Ishikawa (cell line): ENCODE measurements around the gene ZNF48.

Experiments used
- CEBPB ChIP-seq: IDR thresholded peaks from 2 replicates; pipeline ENCODE4 v1.6.1; 2012
- CREB1 ChIP-seq: IDR thresholded peaks from 2 replicates; pipeline ENCODE4 v1.6.1; 2012; ENCODE audit warnings: low read depth
- EGR1 ChIP-seq: IDR thresholded peaks from 2 replicates; pipeline ENCODE4 v1.6.1; 2012
- EP300 ChIP-seq: IDR thresholded peaks from 2 replicates; pipeline ENCODE4 v1.6.1; 2012; ENCODE audit warnings: borderline replicate concordance
- FOXM1 ChIP-seq: IDR thresholded peaks from 2 replicates; pipeline ENCODE4 v1.6.1; 2012; ENCODE audit warnings: low read depth, borderline replicate concordance
- MAX ChIP-seq: IDR thresholded peaks from 2 replicates; pipeline ENCODE4 v1.6.1; 2012
- NFIC ChIP-seq: IDR thresholded peaks from 2 replicates; pipeline ENCODE4 v1.6.1; 2012
- RAD21 ChIP-seq: IDR thresholded peaks from 2 replicates; pipeline ENCODE4 v1.6.1; 2012; ENCODE audit warnings: low read depth
- REST ChIP-seq: IDR thresholded peaks from 2 replicates; pipeline ENCODE4 v1.6.1; 2012; ENCODE audit warnings: low read depth, mild to moderate bottlenecking
- TAF1 ChIP-seq: IDR thresholded peaks from 2 replicates; pipeline ENCODE4 v1.6.1; 2012; ENCODE audit warnings: low read depth, mild to moderate bottlenecking
- TCF12 ChIP-seq: IDR thresholded peaks from 2 replicates; pipeline ENCODE4 v1.6.1; 2012; ENCODE audit warnings: low read depth
- TEAD4 ChIP-seq: IDR thresholded peaks from 2 replicates; pipeline ENCODE4 v1.6.1; 2012
- USF1 ChIP-seq: IDR thresholded peaks from 2 replicates; pipeline ENCODE4 v1.6.1; 2012
- YY1 ChIP-seq: IDR thresholded peaks from 2 replicates; pipeline ENCODE4 v1.6.1; 2012; ENCODE audit warnings: low read depth
- ZBTB7A ChIP-seq: IDR thresholded peaks from 2 replicates; pipeline ENCODE4 v1.6.1; 2012; ENCODE audit warnings: low read depth

ZNF48 gene

DNA sequence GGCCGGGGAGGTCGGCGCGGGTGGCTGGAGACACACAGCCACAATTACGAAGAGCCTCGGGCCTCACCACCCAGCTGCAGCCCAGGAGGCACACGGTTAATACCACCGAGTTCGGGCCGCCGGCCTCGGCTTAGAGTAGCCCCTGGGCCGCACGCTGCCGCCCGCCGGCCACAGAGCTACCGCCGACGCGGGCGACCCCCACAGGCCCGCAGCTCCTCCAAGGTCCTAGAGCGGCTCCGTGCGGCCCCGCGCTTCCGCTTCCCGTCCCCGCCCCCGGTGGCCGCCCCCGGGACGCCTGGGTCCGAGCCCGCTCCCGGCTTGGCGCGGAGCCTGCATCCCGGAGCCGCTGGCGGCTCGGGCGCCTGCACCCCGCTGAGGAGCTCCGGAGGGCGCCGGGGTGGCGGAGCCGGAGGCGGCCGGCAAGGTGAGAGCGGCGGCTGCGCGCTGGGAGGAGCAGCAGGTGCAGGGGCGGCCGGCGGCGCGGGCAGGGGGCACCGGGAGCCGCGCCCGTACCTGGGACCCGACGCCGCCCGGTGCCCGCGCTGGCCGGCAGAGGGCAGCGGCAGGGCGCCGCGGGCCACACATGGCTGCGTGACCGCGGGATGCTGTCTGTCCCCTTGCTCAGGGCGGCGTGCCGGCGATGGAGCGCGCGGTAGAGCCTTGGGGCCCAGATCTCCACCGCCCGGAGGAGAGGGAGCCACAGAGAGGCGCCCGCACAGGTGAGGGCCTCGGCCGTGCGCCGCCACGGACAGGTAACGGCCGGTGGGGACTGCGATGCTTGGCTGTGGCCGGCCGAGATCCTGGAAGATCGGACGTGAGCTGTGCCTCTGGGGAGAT is at the start of gene ZNF48:
Gene ZNF48, plus strand, starts transcription at position 266 of the 837 bp plus-strand sequence. Its CDS starts 375 bp downstream, at position 641.
- TF ChIP-seq EP300 (peak; percentile 30), YY1 (peak; percentile 58; the same call in 1 of the 2 replicates), EGR1 (peak; percentile 67), CREB1 (no peak), TCF12 (peak; percentile 60; the same call in 1 of the 2 replicates), MAX (peak; percentile 60), RAD21 (peak; percentile 22; the same call in 1 of the 2 replicates), TAF1 (peak; percentile 63; the same call in 1 of the 2 replicates), ZBTB7A (peak; percentile 83), CEBPB (no peak), FOXM1 (no peak), NFIC (peak; percentile 44; the same call in 1 of the 2 replicates)

DNA sequence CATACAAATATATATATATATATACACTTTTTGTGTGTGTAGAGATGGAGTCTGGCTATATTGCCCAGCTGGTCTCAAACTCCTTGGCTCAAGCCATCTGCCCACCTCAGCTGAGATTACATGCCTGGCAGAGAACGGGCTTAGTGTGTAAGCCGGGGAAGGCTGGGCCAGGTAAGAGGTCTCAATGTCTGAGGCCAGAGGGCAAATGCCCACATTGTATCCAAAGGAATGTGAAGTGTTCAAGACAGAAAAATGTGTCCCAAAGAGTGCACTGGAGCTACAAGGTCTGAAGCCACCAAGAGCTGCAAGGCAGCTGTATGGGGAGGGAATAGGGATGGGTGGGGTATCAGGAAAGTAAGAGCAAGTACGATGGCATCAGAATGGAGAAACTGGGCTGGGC is 48.9 kb upstream of the ZNF48 start:
- no peak for TF ChIP-seq TCF12
- no peak for TF ChIP-seq TEAD4
- no peak for TF ChIP-seq CREB1
- no peak for TF ChIP-seq REST
- TF ChIP-seq TAF1, result no peak
- no peak for TF ChIP-seq RAD21
- TF ChIP-seq EP300, result no peak
- TF ChIP-seq EGR1, result no peak
- no peak for TF ChIP-seq CEBPB
- no peak for TF ChIP-seq FOXM1

- no peak for TF ChIP-seq ZBTB7A
- no peak for TF ChIP-seq FOXM1
- no peak for TF ChIP-seq REST
- TF ChIP-seq EP300, result no peak
- TF ChIP-seq EGR1, result no peak
- TF ChIP-seq USF1, result no peak
- TF ChIP-seq MAX, result no peak
- no peak for TF ChIP-seq YY1
- TF ChIP-seq TCF12, result no peak
- no peak for TF ChIP-seq CREB1
- TF ChIP-seq CEBPB, result no peak
- TF ChIP-seq TEAD4, result no peak
- TF ChIP-seq RAD21, result no peak
- no peak for TF ChIP-seq NFIC
- TF ChIP-seq TAF1, result no peak
Observed at GRCh38 chr16:30348113-30348512, 47.1 kb upstream of the ZNF48 start.

GRCh38 chr16:30348929-30349328 is 46.3 kb upstream of the ZNF48 start:
- TF ChIP-seq FOXM1, result no peak
- no peak for TF ChIP-seq TAF1
- TF ChIP-seq EGR1, result no peak
- TF ChIP-seq CREB1, result no peak
- TF ChIP-seq USF1, result no peak
- no peak for TF ChIP-seq NFIC

DNA sequence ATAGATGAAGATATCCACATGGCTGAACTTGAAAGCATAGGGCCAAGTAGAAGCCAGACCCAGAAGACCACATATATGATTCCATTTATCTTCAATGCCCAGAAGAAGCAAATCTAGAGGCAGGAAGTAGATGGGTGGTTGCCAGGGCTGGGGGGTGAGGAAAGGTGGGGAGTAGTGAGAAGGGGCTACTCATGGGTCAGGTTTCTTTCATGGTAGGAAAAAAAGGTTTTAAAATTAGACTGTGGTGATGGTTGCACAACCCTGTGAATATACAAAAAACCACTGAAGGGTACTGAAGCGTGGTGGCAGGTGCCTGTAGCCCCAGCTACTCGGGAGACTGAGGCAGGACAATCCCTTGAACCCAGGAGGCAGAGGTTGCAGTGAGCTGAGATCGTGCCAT is 45.5 kb upstream of the ZNF48 start:
- TF ChIP-seq ZBTB7A (no peak), EP300 (peak; percentile 52; the same call in 1 of the 2 replicates), YY1 (no peak), TCF12 (peak; percentile 50; the same call in 1 of the 2 replicates), REST (no peak), CEBPB (peak; percentile 89), RAD21 (no peak), MAX (no peak), FOXM1 (no peak)
